Measurements from ENCODE around the gene GSE1.

Gene GSE1

GRCh38 chr16:85719605-85720301, 106.6 kb downstream of the GSE1 start:
- no peak for DNase-seq (ENCODE audit: low read depth in 2 of 2)

GRCh38 chr16:85720302-85720637, 107.1 kb downstream of the GSE1 start:
- no peak for DNase-seq (ENCODE audit: low read depth in 2 of 2)

- no peak for DNase-seq (ENCODE audit: low read depth in 2 of 2)
These were observed 109.2 kb downstream of the GSE1 start for GRCh38 chr16:85722128-85722893.

DNA sequence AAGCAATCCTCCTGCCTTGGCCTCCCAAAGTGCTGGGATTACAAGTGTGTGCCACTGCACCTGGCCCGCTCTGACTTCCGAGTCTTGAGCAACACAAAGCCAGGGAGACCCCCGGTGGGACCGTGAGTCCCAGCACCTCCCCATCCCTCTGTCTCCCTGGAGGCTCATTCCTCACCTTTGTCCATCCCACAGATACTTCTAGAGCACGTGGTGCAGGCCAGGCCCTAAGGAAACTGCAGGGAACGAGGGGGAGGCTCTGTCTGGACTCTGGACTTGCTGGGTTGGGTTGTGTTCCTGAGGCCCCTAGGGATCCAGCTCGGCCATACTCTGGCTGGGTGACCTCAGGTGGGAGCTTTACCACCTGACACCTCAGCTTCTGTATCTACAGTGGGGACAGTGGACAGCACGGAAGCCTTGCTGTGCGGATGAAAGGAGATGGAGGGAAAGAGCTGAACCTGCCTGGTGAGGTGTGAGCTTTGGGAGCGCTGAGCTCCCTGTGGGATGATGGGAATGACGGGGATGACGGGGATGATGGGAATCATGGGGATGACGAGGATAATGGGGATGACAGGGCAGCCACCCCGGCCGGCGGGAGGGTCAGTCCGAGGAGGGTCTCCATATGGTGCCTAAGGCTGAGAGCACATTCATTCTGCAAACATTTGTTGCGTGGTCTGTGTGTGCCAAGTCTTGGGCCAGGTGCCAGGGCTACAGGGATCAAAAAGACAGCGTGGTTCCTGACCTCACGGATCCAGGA, 111.2 kb downstream of the GSE1 start:
- DNase-seq (ENCODE audit: low read depth in 2 of 2), result no peak

DNA sequence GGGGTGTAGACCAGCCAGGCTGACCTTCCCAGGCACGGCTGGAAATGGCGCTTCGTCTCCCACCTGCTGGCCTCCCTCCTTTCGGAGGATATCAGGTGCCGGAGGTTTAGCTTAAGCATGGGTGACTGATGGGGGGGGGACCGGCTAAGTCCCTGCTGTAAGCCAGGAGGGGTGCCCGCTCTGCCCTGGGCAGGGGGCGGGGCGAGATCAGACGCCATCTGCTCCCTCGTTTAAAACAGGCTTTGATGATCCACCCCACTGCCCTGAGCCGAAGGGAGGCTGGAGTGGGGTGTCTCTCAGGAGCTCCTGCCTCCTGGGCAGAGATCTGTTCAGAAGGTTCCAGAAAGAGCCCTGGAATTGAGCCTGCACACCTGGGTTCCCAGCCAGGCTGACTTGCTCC, 111.8 kb downstream of the GSE1 start:
- no peak for DNase-seq (ENCODE audit: low read depth in 2 of 2)
